GM23248 (cell line): ENCODE data around the gene ILK.

Experiments
- EZH2 ChIP-seq: fragments of 200-600 bp; sonication (generic); IDR thresholded peaks from 2 replicates; pipeline ENCODE4 v1.6.1; 2018; ENCODE audit warnings: antibody characterized with exemption, mild to moderate bottlenecking; ENCODE audit not compliant: insufficient read depth, poor library complexity, severe bottlenecking
- EZH2phosphoT487 ChIP-seq: fragments of 200-600 bp; sonication (generic); IDR thresholded peaks from 2 replicates; pipeline ENCODE4 v1.6.1; 2018; ENCODE audit warnings: antibody characterized with exemption, moderate library complexity, mild to moderate bottlenecking, low read depth; ENCODE audit not compliant: insufficient read depth

GRCh38 chr11:6567371-6567745, 36.2 kb upstream of the ILK start:
- TF ChIP-seq EZH2 = no peak
- no peak for TF ChIP-seq EZH2phosphoT487
